ENCODE measurements around the gene SLC6A6. TPM values are rescaled to one million over a fixed set of nuclear protein-coding genes. Genes with fewer than 3 reads are reported as not detected.

Gene SLC6A6
- total RNA-seq, 2 donors from 2014 or later, result 24.4 to 180 TPM

DNA sequence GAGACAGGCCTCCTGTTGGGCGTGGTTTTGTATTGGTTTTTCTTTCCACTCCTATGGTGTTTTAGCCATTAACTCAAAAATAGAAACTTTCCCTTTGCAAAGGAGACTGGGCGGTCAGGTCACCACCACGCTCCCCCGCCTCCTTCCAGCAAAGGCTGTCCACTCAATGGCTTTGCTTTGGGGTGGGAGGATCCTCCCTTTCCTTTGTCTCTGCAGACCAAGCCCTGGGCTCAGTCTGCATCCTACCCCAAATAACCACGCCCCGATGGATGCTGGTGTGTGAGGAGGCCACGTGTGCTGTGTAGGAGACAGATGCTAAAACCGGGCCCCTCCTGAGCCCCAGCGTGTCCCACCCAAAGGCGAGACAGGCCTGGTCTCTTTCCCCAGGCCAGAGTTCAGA, 69.3 kb downstream of the SLC6A6 start:
- ATAC-seq (no peak), DNase-seq (no peak)
- intact Hi-C loops (cut with DNase I), result loop anchor here (5.0 to 10.0 kb wide), 2 partner anchors 269 to 577 kb away; no protein-coding TSS in a partner anchor

DNA sequence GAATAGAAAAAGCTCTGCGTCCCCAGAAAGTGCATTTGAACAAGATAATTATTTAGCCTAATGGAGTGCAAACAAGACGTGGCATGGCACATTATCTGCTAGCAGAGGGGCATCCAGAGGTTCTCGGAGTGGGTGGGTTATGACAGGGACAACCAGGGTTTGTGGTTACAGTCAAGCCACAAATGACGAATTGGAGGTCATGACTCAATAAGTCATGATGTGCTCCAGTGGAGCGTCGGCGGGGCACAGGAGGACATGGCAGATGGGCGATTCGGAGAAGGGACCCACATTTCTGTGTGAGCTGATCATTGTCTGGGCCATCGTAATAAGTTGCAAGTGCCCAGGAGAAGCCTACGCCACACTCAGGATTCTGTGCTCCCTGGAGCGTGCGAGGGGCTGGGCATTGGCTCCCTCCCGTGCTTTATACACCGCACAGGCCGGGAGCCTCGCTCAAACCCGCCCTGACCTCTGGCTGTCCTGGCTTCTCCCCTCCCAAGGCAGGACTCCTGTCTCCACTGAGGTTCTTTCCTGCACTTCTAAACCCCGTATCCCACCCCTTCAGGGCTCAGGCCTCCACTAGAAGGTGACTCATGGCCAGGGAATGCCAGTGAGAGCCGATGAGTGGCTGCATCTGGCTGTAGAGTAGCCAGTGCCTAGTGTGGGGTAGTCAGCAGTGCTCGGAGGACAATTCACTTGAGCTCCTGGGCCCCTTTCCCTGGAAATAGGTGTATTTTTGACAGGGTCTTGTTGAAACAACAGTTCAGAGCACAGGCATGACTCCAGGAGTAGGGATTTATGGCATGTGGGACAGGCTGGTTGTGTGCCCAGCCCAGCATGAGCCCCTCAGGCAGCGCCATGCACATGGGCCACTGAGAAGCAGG, 70.3 kb downstream of the SLC6A6 start:
- intact Hi-C loops (cut with DNase I), result loop anchor here (5.0 to 10.0 kb wide), 2 partner anchors 270 to 578 kb away; no protein-coding TSS in a partner anchor
- ATAC-seq, result peak; percentile 40 to 87
- no peak for DNase-seq

DNA sequence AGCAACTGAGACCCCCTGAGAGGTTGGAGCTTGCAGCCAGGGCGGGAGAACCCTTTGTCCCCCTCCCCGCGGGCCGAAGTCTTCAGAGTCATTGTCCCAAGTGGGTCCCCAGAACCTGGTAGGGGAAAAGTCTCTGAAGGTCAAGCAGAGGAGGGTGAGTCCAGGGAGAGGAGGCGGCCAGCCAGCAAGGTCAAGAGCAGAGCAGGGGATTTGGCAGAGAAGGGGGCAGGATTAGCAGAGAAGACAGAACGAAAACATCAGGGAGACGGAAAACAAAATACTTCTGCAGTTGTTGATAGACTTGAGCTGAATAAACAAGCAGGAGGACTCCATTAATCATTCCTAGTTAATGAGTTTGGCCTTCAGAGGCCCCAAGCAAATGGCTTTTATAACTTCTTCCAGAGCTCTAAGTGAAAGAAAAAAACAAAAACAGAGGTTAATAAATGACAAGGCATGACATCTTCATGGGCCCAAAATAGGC, 71.0 kb downstream of the SLC6A6 start:
- peak; percentile 7 to 40 for ATAC-seq
- no peak for DNase-seq
- intact Hi-C loops (cut with DNase I), result loop anchor here (5.0 to 10.0 kb wide), 2 partner anchors 271 to 579 kb away; no protein-coding TSS in a partner anchor

DNA sequence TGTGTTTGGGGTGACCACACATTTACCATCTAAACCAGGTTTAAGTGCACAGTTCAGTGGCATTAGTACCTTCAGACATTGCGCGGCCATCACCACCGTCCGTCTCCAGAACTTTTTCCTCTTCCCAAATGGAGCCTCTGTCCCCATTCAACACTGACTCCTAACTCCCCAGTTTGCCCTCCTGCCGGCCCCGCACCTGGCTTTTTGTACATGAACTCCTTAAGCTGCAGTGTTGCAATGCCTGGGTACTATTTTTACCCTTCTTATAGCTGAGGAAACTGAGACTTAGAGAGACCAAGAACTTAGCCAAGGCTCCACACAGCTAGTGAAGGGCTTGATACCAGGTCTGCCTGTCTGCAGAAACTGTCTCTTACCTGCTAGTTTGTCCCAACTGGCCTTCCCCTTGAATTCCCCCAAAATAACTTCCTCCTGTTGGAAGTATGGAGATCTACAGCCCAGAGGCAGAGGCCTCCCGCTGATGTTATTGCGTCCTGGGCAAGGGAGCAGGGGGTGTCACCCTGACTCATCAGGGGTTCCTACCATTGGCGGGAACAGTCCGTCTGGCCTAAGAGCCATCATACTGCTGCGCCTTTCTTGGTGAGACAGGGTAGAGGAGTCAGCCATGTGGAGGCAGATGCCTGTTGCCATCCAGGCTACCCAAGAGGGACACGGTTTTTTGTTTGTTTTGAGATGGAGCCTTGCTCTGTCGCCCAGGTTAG, 72.1 kb downstream of the SLC6A6 start:
- intact Hi-C loops (cut with DNase I), result loop anchor here (5.0 to 10.0 kb wide), 2 partner anchors 272 to 580 kb away; no protein-coding TSS in a partner anchor
- ATAC-seq (no peak), DNase-seq (no peak)

DNA sequence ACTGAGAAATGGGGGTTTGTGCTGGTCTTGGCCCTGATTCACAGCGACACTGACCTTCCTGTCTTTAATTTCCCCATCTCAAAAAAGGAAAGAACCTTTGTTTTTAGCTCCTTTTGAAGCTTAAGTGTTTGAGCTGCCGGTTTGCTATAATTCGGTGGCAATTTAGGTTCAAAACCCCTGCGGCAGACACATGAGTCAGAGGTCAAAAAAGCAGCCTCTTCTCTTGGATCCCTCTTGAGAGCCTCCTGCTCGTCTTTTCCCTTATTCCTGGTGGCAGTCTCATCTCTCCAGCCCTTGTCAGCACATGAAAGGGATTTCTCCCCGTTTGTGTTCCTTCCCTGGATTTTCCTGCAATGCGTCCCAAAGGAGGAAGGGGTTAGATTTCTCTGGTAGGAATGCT, 73.2 kb downstream of the SLC6A6 start:
- intact Hi-C loops (cut with DNase I), result loop anchor here in 1 of 2 donors (10.0 kb wide), 1 partner anchor 581 kb away; no protein-coding TSS in a partner anchor

DNA sequence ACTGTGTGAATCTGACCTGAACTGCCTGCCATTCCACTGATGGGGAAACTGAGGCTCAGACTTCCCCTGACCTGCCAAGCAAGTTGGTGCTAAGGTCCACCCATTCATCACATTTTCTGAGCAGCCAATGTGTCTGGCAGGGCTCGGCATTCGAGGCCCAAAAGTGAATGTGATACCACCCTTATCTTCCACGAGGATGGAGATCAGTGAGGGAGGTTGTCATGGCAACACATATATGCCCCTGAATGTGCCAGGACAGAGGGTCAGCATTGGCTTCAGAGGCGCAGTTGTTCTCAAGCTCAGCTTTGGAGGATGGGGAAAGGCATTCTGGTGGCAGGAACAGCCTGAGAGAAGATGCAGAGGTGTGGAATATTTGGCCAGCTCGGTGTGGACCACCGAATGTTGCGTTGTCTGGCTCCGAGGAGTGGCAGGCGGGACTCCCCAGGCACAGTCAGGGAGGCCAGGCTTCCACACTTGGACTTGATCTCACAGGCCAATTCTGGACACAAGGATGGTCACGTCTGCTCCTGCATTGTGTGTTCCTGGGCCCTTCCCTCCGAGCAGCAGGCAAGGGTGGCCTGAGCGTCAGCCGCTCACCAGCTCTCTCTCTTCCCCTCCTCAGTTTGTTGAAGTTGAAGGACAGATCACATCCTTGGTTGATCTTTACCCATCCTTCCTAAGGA, 74.3 kb downstream of the SLC6A6 start:
- ATAC-seq (no peak), DNase-seq (peak; percentile 11)

More for the DNA sequence above, 73.2 kb downstream of the SLC6A6 start:
- DNase-seq (no peak), ATAC-seq (no peak)

DNA sequence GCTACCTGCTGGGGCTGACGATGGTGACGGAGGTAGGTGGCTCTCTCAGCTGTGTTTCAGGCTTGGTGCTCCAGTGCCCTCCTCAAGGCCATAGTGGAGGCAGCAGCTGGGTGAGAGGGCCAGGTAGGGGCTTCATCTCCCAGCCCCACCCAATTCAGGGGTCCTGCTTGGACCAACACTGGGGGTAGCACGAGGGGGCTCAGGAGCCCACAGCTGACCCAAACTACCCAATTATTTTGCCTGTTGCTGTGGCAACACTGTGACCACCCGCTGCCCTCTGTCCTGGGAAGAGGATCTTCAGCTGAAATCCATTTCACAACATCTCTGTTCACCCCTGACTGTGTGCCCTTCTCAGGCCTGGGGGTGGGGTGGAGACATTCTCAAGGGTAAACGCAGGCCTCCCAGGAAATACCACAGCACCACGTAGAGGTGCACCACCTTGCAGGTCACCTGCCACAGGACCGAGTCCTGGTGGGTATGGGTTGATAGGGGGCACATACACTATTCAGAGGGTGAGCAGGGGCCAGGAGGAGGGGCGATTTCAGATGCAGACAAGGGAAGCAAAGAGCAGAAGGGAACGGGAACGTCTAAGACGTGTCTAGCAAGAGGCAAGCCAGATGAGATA, 75.0 kb downstream of the SLC6A6 start:
- DNase-seq, result peak; percentile 7
- intact Hi-C loops (cut with DNase I), result loop anchor here in 1 of 2 donors (10.0 kb wide), 1 partner anchor 583 kb away; no protein-coding TSS in a partner anchor
- ATAC-seq, result no peak

More for the DNA sequence above, 74.3 kb downstream of the SLC6A6 start:
- intact Hi-C loops (cut with DNase I), result loop anchor here in 1 of 2 donors (10.0 kb wide), 1 partner anchor 582 kb away; no protein-coding TSS in a partner anchor

DNA sequence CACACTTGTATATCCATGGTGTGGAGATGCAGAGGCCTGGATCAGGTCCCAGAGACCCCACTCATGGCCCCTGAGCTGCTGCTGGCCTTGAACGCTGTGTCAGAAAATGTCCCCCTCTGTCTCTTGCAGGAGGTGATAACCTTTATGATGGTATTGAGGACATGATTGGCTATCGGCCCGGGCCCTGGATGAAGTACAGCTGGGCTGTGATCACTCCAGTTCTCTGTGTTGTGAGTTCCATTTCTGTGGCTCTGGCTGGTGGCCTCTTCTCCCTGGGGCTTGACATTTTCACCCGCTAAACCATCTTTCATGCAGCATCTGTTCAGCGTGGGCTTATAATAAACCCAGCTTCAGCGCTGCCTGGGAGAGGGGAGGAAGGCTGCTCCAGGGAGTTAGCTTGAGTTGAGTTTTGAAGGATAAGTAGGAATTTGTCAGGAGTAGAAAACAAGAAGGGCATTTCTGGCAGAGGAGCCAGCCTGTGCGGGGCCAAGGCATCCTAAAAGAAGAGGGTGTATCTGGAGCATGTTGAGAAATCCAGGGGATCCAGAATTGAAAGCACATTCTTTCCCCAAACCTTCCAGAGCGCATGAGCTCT, 76.6 kb downstream of the SLC6A6 start:
- ATAC-seq (no peak), DNase-seq (peak; percentile 14)
- intact Hi-C loops (cut with DNase I), result loop anchor here in 1 of 2 donors (10.0 kb wide), 1 partner anchor 584 kb away; no protein-coding TSS in a partner anchor

DNA sequence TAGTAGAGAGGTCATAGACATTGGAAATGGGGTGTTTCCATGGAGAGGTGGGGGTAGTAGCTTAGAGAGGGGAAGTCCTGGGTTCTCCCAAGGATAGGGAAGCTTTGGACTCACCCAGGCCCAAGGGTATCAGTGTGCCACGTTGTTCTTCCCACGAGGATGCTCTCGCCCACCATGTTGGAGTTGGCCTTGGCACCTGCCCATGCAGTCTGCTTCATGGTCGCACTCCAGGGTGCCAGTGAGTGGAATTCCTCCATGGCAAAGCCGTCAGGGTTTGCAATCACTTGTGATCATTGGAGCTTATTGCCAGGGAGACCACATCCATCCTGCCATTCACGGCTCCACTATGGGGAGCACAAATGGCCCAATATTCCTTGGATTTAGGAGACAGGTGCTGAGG, 77.2 kb downstream of the SLC6A6 start:
- DNase-seq (peak; percentile 8), ATAC-seq (no peak)
- intact Hi-C loops (cut with DNase I), result loop anchor here in 1 of 2 donors (10.0 kb wide), 1 partner anchor 585 kb away; no protein-coding TSS in a partner anchor

DNA sequence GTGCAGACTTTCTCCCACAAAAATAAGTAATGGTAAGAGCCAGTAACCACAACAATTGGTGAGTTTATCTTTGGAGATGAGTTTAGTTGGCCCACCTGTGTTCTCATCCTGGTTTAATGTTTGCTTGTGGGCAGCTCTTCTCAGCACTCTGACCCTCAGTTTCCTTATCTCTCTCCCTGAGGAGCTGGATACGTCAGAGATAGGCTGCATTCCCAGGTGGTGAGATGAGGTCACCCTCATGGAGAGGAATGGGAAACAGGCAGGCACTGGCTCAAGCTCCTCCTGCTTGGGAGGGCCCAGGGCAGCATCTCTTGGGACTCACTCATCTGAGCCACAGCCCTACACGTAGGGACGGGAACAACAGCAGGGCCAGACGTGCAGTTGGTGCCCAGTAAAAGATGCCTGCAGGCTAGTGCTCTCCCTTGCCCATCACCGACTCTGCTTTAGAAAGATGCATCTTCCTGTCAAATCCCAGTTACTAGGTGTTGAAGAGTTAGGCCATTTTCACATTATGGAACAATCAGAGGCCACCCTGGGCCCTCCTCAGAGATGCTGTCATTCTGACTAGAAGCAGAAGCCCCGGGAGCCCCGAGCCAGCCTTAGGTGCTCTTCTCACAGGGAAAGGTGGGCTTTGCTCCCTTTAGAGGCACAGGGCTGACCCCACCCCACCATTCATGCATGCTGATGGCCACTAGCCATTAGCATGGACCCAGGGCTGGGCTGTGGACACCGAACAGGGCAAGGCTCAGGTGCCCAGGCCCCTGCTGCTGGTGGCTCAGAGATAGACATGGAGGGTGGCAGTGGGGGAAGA, 78.0 kb downstream of the SLC6A6 start:
- DNase-seq (peak; percentile 75), ATAC-seq (peak; percentile 46 to 90)
- intact Hi-C loops (cut with DNase I), result no loop called here

DNA sequence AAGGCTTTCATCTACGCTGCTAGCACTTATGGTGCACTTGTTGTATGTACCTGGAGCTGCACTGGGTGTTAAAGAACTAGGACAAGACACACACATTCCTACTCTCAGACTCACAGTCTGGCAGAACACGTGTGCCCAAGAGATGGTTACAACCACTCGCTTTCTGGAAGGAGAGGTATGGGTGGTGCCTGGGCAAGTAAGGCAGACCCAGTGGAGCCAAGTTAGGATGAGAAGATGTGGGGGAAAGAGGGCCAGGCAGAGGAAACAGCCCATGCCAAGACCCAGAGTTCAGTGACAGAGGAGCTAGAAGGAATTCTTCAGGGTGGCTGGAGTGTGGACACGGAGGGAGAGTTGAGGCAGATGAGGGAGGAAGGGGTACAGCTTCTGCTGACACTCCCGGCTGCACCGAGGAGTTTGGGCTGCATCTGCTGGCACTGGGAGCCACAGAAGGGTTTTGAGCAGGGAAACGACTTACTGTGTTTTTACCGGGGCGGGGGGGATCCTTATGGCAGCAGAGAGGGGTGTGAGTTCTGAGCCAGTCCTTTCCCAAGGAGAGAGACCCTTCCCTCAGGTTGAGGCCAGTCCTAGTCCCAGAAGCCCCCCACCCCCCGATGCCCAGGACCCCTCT, 78.7 kb downstream of the SLC6A6 start:
- intact Hi-C loops (cut with DNase I), result no loop called here
- DNase-seq (peak; percentile 14), ATAC-seq (no peak)

DNA sequence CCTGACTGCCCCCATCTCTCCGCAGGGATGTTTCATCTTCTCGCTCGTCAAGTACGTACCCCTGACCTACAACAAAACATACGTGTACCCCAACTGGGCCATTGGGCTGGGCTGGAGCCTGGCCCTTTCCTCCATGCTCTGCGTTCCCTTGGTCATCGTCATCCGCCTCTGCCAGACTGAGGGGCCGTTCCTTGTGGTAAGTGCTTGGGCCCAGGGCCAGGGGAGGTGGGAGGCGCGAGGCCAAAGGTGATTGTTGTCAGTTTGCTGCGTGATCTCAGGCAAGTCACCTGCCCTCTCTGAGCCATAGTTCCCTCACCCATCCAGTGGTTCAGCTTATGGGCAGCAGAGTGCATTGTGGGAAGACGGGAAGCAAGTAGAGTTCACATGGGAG, 79.2 kb downstream of the SLC6A6 start:
- intact Hi-C loops (cut with DNase I), result no loop called here
- no peak for ATAC-seq
- peak; percentile 26 for DNase-seq

DNA sequence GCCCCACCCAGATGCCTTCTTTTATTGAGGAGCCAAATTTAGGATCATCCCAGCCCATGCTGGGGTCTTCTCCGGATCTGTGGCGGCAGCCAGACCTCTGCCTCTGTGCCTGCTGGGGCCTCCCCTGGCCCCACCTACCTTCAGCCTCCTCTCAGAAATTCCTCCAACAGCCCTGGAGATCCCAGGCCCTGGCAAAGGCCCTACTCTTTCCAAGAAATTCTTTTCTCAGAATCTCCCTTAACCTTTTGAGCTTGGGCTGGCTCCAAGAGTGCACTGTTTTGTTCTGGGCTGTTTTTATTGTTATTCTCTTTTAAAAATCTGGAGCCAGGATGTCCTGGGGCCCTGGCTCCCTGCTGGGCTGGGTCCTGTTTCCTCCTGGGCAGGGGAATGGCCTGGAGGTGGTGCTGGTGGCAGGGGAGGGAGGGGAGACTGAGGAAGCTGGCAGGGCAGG, 79.9 kb downstream of the SLC6A6 start:
- intact Hi-C loops (cut with DNase I), result no loop called here

DNA sequence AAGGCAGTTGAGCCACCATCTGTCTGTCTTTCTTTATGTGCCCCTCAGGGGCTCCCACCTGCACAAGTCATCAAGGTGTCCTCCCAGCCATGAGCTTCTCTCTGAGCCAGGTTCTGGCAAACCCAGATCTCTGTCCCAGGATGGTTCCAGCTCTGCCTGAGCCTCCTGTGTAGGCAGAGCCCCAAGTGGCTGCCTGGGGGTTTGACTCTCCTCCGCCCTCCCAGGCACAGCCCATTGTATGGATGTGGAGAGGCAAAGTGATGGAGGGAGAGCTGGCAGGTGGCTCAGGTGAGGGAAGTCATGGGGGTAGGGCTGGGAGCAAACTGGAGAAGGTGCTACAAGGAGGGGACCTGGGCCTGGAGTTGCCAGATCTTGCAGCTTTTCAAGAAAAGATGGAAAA, 80.9 kb downstream of the SLC6A6 start:
- ATAC-seq, result no peak
- DNase-seq, result peak; percentile 18
- intact Hi-C loops (cut with DNase I), result no loop called here

More for the DNA sequence above, 79.9 kb downstream of the SLC6A6 start:
- DNase-seq, result peak; percentile 72
- ATAC-seq, result peak; percentile 54 to 56

DNA sequence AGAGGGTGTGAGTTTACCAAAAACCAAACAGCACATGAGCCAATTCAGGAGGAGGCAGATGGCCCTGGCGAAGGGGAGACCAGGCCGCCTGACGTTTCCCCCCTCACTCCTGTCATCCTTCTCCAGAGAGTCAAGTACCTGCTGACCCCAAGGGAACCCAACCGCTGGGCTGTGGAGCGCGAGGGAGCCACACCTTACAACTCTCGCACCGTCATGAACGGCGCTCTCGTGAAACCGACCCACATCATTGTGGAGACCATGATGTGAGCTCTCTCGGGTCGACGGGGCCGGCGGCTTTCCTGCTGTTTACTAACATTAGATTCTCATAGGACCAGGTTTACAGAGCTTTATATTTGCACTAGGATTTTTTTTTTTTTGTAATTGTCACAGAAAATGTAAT, 82.3 kb downstream of the SLC6A6 start:
- ATAC-seq (no peak), DNase-seq (peak; percentile 22)
- intact Hi-C loops (cut with DNase I), result no loop called here

DNA sequence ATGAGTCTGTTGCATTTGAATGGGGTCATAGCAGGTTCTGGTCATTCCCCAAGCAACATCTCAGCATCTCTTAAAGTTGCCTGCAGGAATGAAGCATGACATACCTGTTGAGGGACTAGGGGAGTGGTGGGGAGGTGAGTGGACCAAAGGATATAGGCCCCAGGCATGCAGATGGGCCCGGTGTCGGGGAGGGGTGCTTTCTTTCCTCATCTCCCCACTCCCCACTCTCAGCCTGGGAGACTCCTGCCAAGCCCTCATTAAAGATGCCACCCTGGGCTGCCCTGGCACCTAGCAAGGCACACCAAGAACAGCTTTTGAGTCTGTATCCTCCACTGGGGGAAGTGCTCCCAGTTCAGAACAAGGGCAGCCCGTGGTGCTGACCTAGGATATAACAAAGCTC, 83.6 kb downstream of the SLC6A6 start:
- no peak for ATAC-seq
- intact Hi-C loops (cut with DNase I), result no loop called here
- peak; percentile 2 for DNase-seq

DNA sequence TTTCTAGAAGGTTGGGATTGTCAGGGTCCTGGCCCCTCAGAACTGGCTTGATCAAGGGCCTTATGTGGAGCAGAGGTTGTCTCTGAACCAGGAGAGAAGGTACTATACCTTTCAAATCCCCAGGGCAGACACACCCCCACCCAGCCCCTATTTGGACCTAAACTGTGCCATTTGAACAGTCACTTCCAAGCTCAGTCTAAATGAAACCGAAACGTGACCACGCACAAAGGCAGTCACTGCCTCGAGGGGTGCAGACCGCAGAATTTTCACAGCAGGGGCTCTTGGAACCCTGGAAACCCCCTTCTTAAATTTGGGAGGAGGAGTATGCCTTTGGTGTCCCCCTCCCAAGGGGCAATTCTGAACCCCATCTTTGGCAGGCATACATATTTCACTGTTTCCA, 84.1 kb downstream of the SLC6A6 start:
- ATAC-seq, result no peak

More for the DNA sequence above, 84.1 kb downstream of the SLC6A6 start:
- peak; percentile 7 for DNase-seq
- intact Hi-C loops (cut with DNase I), result no loop called here
